IPS-18c (cell line): ENCODE data around the gene RPUSD1.
"Not testable (repeated sequence)": the region's sequence is repeated elsewhere in the genome, so short reads cannot be mapped to it uniquely, and the experiment has no call there.

Experiments used
- H3K4me3 ChIP-seq: 2 replicates; pipeline ENCODE4 v1.7.0; 2013; ENCODE audit warnings: low read depth, mild to moderate bottlenecking, low read length, moderate library complexity; ENCODE audit not compliant: insufficient read depth
- H3K9me3 ChIP-seq: one replicate; pipeline ENCODE4 v1.6.1; 2013; ENCODE audit warnings: mild to moderate bottlenecking, low read length, moderate library complexity; ENCODE audit not compliant: control insufficient read depth, insufficient read depth

RPUSD1 gene

GRCh38 chr16:764184-764750 lies 23.9 kb downstream of the RPUSD1 start:
- H3K9me3 ChIP-seq = no peaks in the 10 kb centered on the region

GRCh38 chr16:763369-764183 lies 24.6 kb downstream of the RPUSD1 start:
- H3K9me3 ChIP-seq = no peaks in the 10 kb centered on the region

More at GRCh38 chr16:764184-764750, 23.9 kb downstream of the RPUSD1 start:
- H3K4me3 ChIP-seq = no peak overlapping the region

GRCh38 chr16:762595-763268 lies 25.4 kb downstream of the RPUSD1 start:
- H3K9me3 ChIP-seq = no peaks in the 10 kb centered on the region
- no peak overlapping the region for H3K4me3 ChIP-seq

More at GRCh38 chr16:763369-764183, 24.6 kb downstream of the RPUSD1 start:
- no peak overlapping the region for H3K4me3 ChIP-seq

GRCh38 chr16:761625-762513 lies 26.3 kb downstream of the RPUSD1 start:
- Histone ChIP-seq H3K9me3 (no peaks in the 10 kb centered on the region), H3K4me3 (no peak overlapping the region)

GRCh38 chr16:760545-761343 lies 27.4 kb downstream of the RPUSD1 start, which contains the start of gene MSLN:
TSS of gene MSLN (plus strand) at chr16:760734. CDS start at chr16:762681, 1,947 bp downstream.
- H3K4me3 ChIP-seq = no peak within 1 kb of the TSS
- no peaks in the 10 kb centered on the region for H3K9me3 ChIP-seq

GRCh38 chr16:760065-760464 lies 28.1 kb downstream of the RPUSD1 start:
- Histone ChIP-seq H3K9me3 (no peaks in the 10 kb centered on the region), H3K4me3 (no peak overlapping the region)

- no peaks in the 10 kb centered on the region for H3K9me3 ChIP-seq
- H3K4me3 ChIP-seq = no peak overlapping the region
These were observed 28.9 kb downstream of the RPUSD1 start for GRCh38 chr16:759110-759910.

GRCh38 chr16:756428-756827 lies 31.8 kb downstream of the RPUSD1 start:
- Histone ChIP-seq H3K4me3 (no peak overlapping the region), H3K9me3 (no peaks in the 10 kb centered on the region)

- Histone ChIP-seq H3K4me3 (no peak overlapping the region), H3K9me3 (no peaks in the 10 kb centered on the region)
These were observed 33.5 kb downstream of the RPUSD1 start for GRCh38 chr16:754656-755055.

- not testable (repeated sequence) for H3K9me3 ChIP-seq, H3K4me3 ChIP-seq
These were observed 34.0 kb downstream of the RPUSD1 start for GRCh38 chr16:754121-754607.

- H3K4me3 ChIP-seq = no peak overlapping the region
These were observed 36.2 kb downstream of the RPUSD1 start for GRCh38 chr16:752007-752312.

GRCh38 chr16:751152-752006 lies 36.8 kb downstream of the RPUSD1 start:
- Histone ChIP-seq H3K4me3 (no peak overlapping the region), H3K9me3 (no peaks in the 10 kb centered on the region)

More at GRCh38 chr16:752007-752312, 36.2 kb downstream of the RPUSD1 start:
- no peaks in the 10 kb centered on the region for H3K9me3 ChIP-seq

- Histone ChIP-seq H3K4me3 (no peak overlapping the region), H3K9me3 (no peaks in the 10 kb centered on the region)
These were observed 37.7 kb downstream of the RPUSD1 start for GRCh38 chr16:750485-750884.

GRCh38 chr16:749010-749409 lies 39.2 kb downstream of the RPUSD1 start:
- no peak overlapping the region for H3K4me3 ChIP-seq
- no peaks in the 10 kb centered on the region for H3K9me3 ChIP-seq
